Muscle of back (tissue), 11 donors: ENCODE data around the gene KPNA6. TPM values are rescaled to one million over a fixed set of nuclear protein-coding genes. Genes with fewer than 3 reads are reported as not detected.

Experiments used
- DNase-seq, 3 donors: peaks; one replicate each; pipeline versions ENCODE4 v3.0.0 to v3.0.0-alpha.2; 2013
- polyA plus RNA-seq, 10 donors: library from polyadenylated mRNA; unstranded; fragments of 120-200 nt; gene quantifications; one replicate each; pipeline ENCODE4 v1.2.1, GENCODE V29; 2013; ENCODE audit not compliant: insufficient read length in 10 of 10

Gene KPNA6
- polyA plus RNA-seq, 10 donors: 20.4 to 35.1 (median 25.1) TPM

DNA sequence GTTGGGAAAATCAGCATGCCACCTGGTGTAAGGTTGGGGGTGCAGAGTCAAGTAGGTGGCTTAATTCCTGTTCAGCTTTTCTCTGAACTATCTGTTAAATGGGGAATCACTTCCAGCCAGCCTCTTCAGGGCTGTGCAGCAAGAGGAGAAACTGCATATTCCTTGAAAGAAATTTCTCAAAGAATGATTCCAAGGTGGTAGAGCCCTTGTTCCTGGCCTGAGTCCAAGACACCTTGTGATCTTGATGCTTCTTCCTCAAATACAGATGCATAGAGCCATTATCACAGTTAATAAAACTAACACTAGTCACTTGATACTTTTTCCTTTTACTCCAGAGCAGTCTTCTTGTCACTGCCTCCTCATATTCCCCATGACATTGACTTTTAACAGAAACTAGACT lies 76.8 kb downstream of the KPNA6 start:
- no peak for DNase-seq

DNA sequence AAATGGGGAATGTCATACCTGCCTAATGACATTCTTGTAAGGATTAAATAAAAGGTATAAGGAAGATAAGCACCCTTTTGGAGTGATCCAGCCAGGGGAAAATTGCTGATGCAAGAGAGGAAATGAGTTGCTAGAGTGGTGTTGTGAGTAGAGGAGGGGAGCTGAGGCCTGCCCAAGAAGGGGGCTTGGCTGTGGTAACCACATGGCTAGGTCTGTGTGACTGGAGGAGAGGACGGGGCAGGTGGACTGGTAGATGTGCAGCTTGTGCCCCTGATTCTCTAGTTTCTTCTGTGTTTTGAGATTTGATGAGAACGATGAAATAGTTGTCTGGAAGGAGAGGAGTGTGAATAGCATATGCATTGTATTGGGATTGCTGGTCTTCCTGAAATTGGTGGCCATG lies 78.2 kb downstream of the KPNA6 start:
- no peak for DNase-seq

DNA sequence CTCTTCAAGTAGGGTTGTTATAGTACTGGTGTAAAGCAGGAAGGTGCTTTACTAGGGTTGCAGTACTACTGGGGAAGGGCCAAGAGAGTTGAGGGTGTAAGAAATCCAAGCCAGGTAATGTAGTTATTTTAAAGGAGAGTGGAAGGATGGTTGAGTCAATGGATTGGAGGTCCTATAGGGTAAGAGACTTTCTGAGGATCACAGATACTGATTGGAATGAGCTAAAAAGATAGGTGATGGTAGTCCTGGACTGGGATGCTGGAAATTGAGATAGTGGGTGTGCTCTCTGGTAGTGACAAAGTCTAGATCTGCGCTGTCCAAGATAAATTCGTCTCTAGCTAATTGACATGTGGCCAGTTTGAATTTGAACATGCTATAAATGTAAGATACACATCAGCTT lies 78.6 kb downstream of the KPNA6 start:
- no peak for DNase-seq

DNA sequence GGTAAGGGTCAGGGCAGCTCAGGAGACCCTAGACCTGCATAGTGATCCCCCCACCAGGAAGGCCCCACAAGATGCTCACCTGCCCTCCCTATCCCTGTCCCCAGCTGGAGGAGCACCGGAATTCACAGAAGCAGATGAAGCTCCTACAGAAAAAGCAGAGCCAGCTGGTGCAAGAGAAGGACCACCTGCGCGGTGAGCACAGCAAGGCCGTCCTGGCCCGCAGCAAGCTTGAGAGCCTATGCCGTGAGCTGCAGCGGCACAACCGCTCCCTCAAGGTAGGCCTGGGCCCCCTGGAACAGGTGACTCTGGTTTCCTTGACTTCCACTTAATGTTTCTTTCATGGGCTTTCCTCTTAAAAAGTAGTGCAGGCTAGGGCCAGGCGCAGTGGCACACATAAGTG lies 80.0 kb downstream of the KPNA6 start:
- no peak for DNase-seq

DNA sequence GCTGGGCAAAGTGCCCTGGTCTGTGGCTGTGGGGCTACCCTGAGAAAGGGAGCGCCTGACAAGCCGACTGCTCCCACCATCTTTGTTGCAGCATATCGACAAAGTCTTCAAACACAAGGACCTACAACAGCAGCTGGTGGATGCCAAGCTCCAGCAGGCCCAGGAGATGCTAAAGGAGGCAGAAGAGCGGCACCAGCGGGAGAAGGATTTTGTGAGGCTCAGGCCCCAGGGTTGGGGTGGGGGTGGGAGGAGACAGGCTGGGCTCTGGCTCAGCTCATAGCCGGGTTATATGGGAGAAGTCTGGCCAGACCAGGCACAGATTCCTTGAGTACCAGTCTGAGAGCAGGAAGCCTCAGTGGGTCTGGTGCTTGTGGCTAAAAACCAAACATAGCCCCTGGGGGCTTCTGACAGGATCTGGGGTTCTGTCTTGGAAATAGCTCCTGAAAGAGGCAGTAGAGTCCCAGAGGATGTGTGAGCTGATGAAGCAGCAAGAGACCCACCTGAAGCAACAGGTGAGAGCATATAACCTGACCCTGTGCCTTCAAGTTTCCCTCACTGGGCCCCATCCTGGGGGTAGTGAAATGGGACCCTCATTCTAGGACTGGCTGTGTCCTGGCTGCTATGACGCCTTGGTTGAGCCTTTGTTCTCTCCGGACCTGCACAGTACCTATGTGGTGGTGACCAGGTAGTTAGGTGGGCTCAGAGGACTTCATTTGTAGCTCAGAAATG lies 84.5 kb downstream of the KPNA6 start:
- DNase-seq: no peak

DNA sequence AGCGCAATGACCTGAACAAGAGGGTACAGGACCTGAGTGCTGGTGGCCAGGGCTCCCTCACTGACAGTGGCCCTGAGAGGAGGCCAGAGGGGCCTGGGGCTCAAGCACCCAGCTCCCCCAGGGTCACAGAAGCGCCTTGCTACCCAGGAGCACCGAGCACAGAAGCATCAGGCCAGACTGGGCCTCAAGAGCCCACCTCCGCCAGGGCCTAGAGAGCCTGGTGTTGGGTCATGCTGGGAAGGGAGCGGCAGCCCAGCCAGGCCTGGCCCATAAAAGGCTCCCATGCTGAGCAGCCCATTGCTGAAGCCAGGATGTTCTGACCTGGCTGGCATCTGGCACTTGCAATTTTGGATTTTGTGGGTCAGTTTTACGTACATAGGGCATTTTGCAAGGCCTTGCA lies 87.1 kb downstream of the KPNA6 start:
- DNase-seq: no peak

DNA sequence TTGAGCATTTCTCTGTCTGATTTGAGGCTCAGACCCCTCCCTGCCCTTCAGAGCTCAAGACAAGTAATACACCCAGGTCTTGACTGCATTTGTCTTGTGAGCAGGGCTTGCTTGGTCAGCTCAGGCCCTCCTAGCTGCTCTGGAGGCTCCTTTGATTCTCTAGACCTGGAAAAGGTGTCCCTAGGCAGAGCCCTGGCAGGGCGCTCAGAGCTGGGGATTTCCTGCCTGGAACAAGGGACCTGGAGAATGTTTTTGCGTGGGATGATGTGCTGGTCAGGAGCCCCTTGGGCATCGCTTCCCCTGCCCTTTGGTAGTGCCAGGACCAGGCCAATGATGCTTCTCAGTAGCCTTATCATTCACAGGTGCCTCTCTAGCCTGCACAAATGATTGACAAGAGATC lies 87.7 kb downstream of the KPNA6 start:
- no peak for DNase-seq

DNA sequence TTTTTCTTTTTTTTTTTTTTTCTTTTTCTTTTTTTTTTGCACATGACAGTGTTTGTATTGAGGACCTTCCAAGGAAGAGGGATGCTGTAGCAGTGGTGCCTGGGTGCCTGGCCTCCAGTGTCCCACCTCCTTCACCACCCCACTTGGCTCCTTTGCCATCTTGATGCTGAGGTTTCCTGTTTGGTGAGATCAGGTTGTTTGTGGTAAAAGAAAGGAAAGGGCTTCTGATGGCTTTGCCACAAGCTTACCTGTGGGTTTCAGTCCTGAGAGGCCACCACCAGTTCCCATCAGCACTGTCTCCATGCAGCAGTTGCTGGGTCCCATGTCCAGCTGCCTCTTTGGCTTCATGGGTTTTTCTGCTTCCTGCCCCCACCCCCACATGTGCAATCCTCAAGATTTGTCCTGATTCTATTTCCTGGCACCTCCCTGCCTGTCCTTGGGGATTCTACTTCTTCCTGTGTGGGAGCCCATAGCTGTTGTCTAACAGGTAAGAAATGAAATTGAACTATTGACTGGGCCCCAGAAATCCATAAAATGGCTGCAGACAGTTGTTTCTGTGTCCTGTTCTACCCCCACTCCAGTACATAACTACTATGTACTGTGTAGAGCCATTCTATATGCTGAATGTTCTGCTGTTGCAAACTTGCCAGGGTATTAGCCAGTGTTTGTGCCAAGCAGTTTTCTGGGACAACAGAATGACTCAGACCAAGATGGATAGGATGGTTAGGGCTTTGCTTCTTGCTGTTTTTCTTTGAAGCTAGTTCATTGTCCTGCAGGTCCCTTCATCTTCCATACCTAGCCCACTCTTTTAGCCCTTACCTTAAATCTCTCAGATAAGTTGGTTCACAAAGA lies 88.3 kb downstream of the KPNA6 start:
- no peak for DNase-seq

DNA sequence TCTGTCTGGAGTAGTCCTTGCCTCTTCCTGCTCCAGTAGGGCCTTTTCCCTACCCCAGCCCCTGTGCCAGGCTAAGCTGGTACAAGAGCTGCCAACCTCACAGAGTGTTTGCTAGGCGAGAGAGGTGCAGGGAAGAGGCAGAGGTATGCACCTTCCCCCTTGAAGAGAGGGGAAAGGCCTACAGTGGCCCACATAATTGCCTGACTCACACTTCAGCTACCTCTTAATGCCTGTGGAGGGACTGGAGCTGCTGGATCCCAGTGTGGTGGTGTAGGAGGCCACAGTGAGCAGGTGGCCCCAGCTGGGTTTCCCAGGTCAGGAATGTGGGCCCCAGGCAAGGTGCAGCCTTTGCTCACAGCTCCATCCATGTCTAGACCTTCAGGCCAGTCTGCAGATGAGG lies 89.2 kb downstream of the KPNA6 start:
- DNase-seq: peak in 1 of 3 donors; percentile 7

DNA sequence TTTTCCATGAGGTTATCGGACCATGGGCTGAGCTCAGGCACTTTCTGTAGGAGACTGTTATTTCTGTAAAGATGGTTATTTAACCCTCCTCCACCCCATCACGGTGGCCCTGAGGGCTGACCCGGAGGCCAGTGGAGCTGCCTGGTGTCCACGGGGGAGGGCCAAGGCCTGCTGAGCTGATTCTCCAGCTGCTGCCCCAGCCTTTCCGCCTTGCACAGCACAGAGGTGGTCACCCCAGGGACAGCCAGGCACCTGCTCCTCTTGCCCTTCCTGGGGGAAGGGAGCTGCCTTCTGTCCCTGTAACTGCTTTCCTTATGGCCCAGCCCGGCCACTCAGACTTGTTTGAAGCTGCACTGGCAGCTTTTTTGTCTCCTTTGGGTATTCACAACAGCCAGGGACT lies 90.0 kb downstream of the KPNA6 start:
- peak in 1 of 3 donors; percentile 20 for DNase-seq

DNA sequence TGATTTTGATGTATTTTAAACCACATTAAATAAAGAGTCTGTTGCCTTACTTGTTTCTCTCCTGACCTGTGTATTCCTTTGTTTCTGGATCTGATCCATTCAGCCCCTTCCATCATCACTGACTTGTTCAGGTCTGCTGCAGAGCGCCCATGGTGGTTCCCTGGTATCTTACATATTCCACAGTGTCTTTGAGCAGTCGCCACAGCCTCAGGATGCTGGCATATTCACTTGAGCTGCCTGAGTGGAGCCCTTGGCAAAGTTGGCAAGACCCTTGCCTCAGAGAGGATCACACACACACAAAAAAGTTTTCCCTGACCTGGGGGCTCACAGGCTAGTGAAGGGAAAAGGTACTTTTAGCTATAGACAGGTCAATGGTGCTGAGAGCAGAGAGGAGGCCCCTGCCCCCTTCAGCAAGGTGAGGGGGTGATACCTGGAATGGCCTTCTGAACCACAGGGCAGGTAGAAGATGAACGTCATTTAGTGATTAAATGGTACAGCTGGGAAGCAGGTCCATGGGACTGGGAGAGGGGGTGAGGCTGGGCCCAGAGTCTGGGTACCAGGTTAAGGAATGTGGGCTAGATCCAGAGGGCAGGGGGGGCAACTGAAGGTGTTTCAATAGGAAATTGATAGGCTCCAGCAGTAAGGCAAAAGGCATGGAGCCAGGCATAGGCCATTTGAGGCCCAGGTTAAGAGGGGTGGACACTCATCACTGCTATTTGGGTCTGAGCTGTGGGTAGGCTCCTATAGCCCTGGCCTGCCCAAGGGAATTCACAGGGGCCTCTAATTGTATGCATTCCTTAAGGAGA lies 90.6 kb downstream of the KPNA6 start:
- DNase-seq: peak in 1 of 3 donors; percentile 19

DNA sequence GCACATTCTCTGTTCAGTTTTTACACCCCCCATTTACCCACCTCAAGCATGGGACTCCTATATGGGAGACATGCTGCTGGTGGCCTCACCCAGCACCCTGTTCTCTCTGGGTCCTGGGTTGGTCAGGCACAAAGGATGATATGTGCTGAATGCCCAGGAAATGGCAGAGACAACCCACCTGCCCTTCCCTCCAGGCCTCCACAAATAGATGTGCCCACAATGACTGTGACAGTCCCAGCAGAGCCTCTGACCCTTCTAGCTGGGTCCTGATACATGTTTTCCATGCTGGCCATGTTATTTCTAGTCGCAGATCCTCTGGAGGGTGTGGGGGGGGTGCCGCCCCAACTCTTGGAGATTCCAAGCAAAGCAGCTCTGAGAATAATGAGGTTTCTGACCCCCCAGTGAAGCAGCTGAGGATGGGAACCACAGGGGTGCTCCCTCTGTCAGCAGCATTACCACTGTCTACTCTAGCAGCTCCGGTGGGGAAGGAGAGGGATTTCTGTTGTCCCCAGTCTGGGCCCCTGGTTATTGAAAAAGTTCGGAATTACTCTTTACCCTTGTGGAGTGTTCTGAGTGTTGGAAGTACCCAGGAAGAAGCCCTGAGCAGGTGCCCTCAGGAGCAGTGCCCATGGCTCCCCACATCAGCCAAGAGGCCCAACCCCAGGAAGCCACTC lies 91.3 kb downstream of the KPNA6 start:
- peak in 1 of 3 donors; percentile 15 for DNase-seq

DNA sequence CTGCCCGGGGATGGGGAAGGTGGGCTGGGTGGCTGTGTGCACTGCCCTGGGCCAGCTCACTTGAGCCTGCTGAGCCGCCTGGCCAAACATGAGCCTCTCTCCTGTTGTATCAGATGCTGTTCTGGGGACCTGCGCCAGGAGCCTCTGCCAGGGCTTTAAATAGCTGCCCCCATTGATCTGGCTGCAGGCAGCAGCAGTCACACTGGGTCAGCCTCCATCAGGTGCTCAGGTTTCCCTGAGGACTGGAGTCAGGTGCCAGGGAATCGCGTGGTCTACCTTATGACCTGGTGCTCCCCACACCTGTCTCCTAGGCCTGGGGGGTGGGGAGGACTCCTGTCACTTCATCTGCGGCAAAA lies 91.8 kb downstream of the KPNA6 start:
- DNase-seq: peak; percentile 58 to 64 (median 63)

DNA sequence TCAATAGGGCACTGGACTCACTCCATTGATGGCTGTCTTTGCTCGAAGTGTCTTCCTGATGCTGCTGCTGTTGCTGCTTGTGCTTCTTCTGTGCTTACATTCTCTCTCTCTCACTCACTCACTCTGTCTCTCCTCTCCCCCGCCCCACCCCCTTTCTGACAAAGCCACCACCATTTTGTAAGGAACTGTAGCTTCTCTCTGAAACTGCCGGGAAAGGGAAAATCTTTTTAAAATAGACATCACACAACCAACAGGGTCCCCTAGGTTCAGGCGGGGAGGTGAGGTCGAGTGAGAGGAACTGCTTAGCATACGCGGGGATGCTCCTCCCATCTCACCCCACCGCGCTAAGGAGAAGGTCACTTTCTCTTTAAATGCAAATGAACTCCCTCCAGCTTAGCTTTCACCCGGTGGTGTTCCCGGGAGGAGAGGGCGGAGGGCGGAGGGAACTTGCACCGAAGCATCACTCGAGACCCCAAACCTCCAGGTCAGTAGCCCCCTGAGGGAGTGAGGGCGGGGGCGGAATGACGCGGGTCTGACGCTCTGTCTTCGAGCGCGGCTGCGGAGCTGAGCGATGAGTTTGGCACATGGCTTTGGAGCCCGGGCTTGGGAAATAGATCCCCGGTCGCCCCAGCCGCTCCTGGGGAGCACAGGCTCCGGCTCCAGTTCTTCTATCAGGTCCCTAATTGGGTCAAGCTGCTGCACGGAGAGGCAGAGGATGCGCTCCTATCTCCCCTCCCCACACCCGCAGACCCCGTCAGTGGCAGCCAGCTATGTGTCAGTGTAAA lies 92.6 kb downstream of the KPNA6 start, which contains the start of gene CCDC28B:
Gene CCDC28B, plus strand, starts transcription at position 370 of the 785 bp plus-strand sequence. CDS start 1,341 bp downstream, outside the sequence.
- peak; percentile 69 to 94 (median 84) for DNase-seq

DNA sequence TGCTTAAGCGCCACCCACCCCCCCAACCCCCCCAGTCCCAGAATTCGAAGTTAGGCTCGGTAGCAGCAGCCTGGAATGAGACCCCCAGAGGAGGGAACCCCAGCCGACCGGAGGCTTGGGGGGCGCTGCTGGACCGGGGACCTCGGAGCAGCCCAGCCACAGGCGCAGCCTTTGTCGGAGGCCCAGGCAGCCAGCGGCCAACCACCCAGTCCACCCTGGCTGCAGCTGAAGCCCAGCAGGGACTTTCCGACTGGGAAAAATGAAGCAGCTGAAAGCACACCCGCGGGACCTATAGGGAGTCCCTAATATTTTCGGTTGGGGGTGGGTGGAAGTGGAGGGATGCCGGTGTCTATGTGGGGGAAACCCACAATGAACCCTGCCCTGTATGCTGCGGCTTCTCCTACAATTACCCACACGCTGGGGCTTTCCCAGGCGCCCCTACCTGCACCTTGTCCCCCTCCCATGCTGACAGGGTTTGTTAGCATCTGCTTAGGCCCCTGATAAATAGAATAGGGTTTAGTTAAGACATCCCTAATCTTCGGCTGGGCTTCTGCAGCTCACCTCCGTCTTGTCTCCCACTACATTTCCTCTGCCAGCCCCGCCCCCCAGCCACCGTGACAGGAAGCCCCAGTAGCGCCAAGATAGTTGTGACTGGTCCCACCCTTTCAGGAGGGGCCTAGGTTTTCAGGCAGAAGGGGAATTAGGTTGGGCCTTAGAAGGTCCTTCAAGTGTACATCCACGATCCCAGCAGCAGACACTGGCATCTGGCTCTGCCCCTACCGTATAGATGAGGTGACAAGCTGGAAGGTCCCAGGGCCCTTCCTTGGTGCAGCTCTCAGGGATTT lies 93.4 kb downstream of the KPNA6 start:
- DNase-seq: peak; percentile 43 to 91 (median 78)

DNA sequence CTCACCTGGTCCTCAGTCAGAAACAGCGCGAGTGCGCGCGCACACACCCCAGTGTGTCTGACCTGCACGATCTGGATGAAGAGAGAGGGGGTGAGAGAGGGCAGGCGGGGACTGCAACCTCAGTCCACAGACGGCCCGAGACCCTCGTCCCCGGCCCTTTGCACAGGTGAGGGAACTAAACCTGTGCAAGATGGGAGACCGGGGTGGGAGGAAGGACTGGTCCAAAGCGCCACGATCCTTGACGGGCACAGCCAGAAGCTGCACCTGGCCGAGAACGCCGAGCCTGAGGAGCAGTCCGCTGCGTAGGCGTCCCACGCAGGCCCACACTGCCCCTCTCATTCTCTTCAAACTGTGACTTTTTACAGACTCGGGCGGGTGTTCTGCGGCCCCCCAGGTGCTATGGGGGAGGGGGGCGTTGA lies 97.1 kb downstream of the KPNA6 start:
- no peak for DNase-seq

DNA sequence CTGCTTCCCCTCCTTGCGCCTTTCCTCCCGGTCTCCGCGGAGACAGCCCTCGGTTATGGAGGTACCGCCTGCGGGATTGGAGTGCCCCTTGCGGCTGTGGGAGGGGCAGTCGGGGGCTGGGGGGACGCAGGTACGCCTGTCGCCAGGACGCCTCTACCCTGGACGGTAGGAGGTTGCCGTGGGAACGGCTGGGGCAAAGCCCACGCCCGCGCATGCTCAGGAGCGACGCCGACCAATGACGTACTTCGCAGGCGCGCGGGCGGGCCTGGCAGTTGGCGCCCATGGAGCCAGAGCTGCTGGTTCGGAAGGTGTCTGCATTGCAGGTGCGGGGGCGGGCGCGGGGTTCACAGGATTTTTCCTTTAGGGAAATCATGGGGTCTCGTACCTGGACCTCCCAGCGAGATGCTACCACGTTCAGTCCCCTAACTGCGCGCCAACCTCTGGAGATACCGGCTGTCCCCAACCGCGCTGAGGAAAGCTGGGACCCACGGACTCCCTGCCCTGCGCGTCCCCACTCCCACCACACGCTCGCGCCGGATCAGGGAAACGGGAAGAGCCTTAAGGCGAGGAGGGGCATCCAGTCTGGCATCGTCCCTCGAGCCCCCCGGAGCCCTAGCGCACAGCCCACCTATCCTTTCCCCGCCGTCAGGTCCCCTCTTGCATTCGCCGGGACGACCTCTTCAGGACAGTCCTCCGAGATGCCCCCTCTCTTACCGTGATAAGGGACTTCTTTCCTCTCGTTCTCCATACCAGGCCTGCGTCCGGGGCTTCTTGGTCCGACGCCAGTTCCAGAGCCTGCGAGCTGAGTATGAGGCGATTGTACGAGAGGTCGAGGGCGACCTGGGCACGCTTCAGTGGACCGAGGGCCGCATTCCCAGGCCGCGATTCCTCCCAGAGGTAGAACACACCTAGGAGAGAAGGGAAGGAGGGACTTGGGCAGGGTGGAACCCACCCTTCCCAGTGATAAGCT lies 97.8 kb downstream of the KPNA6 start, which contains the start of gene IQCC:
Gene IQCC, plus strand, starts transcription at position 271 of the 970 bp plus-strand sequence. Its CDS starts 11 bp downstream, at position 282.
- DNase-seq: peak; percentile 78 to 95 (median 89)

DNA sequence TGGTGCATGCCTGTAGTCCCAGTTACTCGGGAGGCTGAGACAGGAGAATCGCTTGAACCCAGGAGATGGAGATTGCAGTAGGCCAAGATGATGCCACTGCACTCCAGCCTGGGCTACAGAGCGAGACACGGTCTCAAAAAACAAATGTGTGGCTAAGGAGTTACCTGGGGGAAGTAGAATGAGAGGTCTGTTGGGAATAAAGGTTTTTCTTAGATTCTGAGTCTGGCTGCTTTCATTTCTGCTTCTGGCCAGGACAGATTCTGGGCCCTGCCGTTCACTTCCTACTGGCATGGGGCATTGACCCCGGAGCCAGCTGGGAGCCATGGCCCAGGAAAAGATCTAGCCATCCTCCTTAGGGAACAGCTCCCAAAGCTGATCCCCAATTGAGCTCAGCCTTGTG lies 100.6 kb downstream of the KPNA6 start:
- DNase-seq: no peak
